Endodermal cell (in vitro differentiated cells): ENCODE results near the gene TCF21. TPM values are rescaled to one million over a fixed set of nuclear protein-coding genes. Genes with fewer than 3 reads are reported as not detected.

Source experiments
- DNase-seq: peaks from one replicate; pipeline ENCODE4 v3.0.0-alpha.2; 2017
- H3K27ac ChIP-seq: 2 replicates; pipeline ENCODE4 v1.5.1; 2013; ENCODE audit warnings: mild to moderate bottlenecking, low read depth, low read length, moderate library complexity
- H3K27me3 ChIP-seq: 2 replicates; pipeline ENCODE4 v1.6.1; 2013; ENCODE audit warnings: mild to moderate bottlenecking, low read length, moderate library complexity; ENCODE audit not compliant: insufficient read depth, control insufficient read depth, poor library complexity, severe bottlenecking
- H3K36me3 ChIP-seq: 2 replicates; pipeline ENCODE4 v1.7.0; 2013; ENCODE audit warnings: mild to moderate bottlenecking, low read length, moderate library complexity; ENCODE audit not compliant: control insufficient read depth, insufficient read depth
- H3K4me1 ChIP-seq: one replicate; pipeline ENCODE4 v1.7.0; 2013; ENCODE audit warnings: low read length; ENCODE audit not compliant: control insufficient read depth, insufficient read depth
- H3K4me3 ChIP-seq: 2 replicates; pipeline ENCODE4 v1.5.1; 2013; ENCODE audit warnings: mild to moderate bottlenecking, low read length, moderate library complexity
- H3K9ac ChIP-seq: 2 replicates; pipeline ENCODE4 v1.6.1; 2013; ENCODE audit warnings: mild to moderate bottlenecking, low read length, moderate library complexity; ENCODE audit not compliant: poor library complexity, severe bottlenecking; ENCODE audit errors: extremely low read depth
- H3K9me3 ChIP-seq: 2 replicates; pipeline ENCODE4 v1.6.1; 2013; ENCODE audit warnings: mild to moderate bottlenecking, low read length, moderate library complexity; ENCODE audit not compliant: control insufficient read depth
- H3K27ac Mint-ChIP-seq: 2 replicates; pipeline ENCODE4 v1.8.0; 2020; ENCODE audit warnings: mixed read lengths
- H3K27me3 Mint-ChIP-seq: 2 replicates; pipeline ENCODE4 v1.8.0; 2021; ENCODE audit warnings: mild to moderate bottlenecking, mixed read lengths; ENCODE audit not compliant: insufficient read depth
- H3K36me3 Mint-ChIP-seq: 2 replicates; pipeline ENCODE4 v1.8.0; 2020; ENCODE audit warnings: low read depth, mixed read lengths
- H3K4me1 Mint-ChIP-seq: 2 replicates; pipeline ENCODE4 v1.8.0; 2020; ENCODE audit warnings: mixed read lengths
- H3K4me3 Mint-ChIP-seq: 2 replicates; pipeline ENCODE4 v1.8.0; 2020; ENCODE audit warnings: mild to moderate bottlenecking, moderate library complexity, mixed read lengths
- H3K9me3 Mint-ChIP-seq: 2 replicates; pipeline ENCODE4 v1.8.0; 2020; ENCODE audit warnings: mild to moderate bottlenecking, mixed read lengths
- WGBS, 2 experiments: methylation state at CpG; one replicate each; pipeline versions ENCODE4 v1.1.5 to v1.1.7; 2013; ENCODE audit warnings: missing lambda C conversion rate in 2 of 2, mixed read lengths in 1 of 2; ENCODE audit not compliant: insufficient coverage in 1 of 2, insufficient read length in 1 of 2; 5-methylcytosine and 5-hydroxymethylcytosine counted together
- total RNA-seq, 2 donors: library from RNA; stranded (reverse); fragmentation: NEBNext Ultra II Directional in 1 of 2; extraction: Animal tissue kit (Norgen Biotek cat#: 25700) in 1 of 2; gene quantifications; 2 replicates in 1 of 2; 3 replicates in 1 of 2; pipeline ENCODE4 v1.2.1, GENCODE V29; 2021
- TF ChIP-seq, protein P1 (sequence below): fragments of 200-600 bp; sonication (generic); conservative IDR thresholded peaks from 2 replicates; pipeline ENCODE4 v1.5.0; 2021; ENCODE audit warnings: antibody characterized with exemption, mild to moderate bottlenecking

TCF21 gene
- total RNA-seq, 2 donors from 2014 or later, result 0.11 TPM; not detected in 1

DNA sequence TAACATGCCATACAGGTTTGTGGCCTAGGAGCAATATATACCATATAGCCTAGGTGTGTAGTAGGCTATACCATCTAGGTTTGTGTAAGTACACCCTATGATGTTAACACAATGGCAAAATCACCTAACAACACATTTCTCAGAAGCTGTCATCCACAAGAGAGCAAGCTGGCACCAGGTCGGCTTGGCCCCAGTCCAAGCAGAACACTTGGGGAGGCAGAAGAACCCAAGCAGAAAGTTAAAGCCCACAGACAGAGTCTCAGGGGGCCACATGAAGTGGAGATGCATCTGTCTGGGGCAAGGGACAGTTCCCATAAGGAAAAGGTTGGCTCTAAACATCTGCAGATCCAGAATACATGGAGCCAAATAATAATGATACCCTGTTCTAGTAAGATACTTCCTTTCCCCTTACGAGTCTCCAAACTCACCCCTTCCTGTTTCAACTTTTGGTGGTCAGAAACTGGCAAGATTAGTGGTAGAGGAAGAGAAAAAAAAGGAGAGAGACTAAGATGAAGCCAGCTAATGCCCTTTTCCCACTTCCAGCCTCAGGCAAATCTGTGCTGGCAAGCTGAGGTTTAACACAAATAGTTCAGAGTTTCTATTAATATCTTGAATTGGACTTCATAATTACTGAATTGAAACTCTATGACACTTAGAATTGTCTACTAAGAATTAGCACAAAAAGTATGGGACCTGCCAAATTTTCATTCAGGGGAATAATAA, 29.5 kb downstream of the TCF21 start:
- WGBS, 2 experiments, result 75 to 89% methylated on average over 1 to 2 of the region's 2 CpGs
- Mint-ChIP-seq H3K4me3 (no peak overlapping the region), H3K36me3 (no peaks in the 10 kb centered on the region), H3K27me3 (no peaks in the 10 kb centered on the region), H3K4me1 (peaks cover 4% of the 10 kb centered on the region), H3K27ac (no peak overlapping the region), H3K9me3 (no peaks in the 10 kb centered on the region)
- Histone ChIP-seq H3K27ac (no peak overlapping the region), H3K4me3 (no peak overlapping the region), H3K27me3 (no peaks in the 10 kb centered on the region), H3K9ac (no peak overlapping the region), H3K4me1 (no peaks in the 10 kb centered on the region), H3K9me3 (no peaks in the 10 kb centered on the region), H3K36me3 (no peaks in the 10 kb centered on the region)
- TF ChIP-seq, protein P1, sequence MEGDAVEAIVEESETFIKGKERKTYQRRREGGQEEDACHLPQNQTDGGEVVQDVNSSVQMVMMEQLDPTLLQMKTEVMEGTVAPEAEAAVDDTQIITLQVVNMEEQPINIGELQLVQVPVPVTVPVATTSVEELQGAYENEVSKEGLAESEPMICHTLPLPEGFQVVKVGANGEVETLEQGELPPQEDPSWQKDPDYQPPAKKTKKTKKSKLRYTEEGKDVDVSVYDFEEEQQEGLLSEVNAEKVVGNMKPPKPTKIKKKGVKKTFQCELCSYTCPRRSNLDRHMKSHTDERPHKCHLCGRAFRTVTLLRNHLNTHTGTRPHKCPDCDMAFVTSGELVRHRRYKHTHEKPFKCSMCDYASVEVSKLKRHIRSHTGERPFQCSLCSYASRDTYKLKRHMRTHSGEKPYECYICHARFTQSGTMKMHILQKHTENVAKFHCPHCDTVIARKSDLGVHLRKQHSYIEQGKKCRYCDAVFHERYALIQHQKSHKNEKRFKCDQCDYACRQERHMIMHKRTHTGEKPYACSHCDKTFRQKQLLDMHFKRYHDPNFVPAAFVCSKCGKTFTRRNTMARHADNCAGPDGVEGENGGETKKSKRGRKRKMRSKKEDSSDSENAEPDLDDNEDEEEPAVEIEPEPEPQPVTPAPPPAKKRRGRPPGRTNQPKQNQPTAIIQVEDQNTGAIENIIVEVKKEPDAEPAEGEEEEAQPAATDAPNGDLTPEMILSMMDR, result no peak
- DNase-seq, result no peak

DNA sequence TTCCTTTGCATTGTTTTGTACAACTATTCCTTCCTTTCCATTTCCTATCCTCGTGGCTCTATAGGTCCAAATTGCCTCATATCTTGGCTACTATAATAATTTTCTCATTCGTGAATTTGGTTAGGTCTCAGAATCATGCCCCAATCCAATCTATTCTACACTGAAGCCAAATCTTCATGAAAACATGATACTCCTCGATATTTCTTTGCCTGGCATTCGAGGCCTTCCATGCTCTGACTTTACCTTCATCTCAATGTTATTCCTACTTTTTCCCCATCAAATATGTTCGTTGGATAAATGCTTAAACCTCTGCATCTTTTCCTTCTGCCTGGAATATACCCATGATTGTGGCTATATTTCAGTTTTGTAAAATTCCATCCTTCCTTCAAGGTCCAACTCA, 30.4 kb downstream of the TCF21 start:
- no peaks in the 10 kb centered on the region for H3K27me3 Mint-ChIP-seq
- H3K36me3 ChIP-seq, result no peaks in the 10 kb centered on the region
- H3K4me3 ChIP-seq, result no peak overlapping the region
- no peak overlapping the region for H3K27ac Mint-ChIP-seq
- no peaks in the 10 kb centered on the region for H3K27me3 ChIP-seq
- no peak overlapping the region for H3K27ac ChIP-seq
- H3K9me3 ChIP-seq, result no peaks in the 10 kb centered on the region
- no peak overlapping the region for H3K9ac ChIP-seq
- H3K4me1 ChIP-seq, result no peaks in the 10 kb centered on the region
- peaks cover 7% of the 10 kb centered on the region for H3K4me1 Mint-ChIP-seq
- 85 to 91% methylated on average over 5 of the region's 5 CpGs for WGBS, 2 experiments
- DNase-seq, result no peak
- H3K4me3 Mint-ChIP-seq, result no peak overlapping the region
- no peaks in the 10 kb centered on the region for H3K36me3 Mint-ChIP-seq
- TF ChIP-seq, protein P1, result no peak
- no peaks in the 10 kb centered on the region for H3K9me3 Mint-ChIP-seq

DNA sequence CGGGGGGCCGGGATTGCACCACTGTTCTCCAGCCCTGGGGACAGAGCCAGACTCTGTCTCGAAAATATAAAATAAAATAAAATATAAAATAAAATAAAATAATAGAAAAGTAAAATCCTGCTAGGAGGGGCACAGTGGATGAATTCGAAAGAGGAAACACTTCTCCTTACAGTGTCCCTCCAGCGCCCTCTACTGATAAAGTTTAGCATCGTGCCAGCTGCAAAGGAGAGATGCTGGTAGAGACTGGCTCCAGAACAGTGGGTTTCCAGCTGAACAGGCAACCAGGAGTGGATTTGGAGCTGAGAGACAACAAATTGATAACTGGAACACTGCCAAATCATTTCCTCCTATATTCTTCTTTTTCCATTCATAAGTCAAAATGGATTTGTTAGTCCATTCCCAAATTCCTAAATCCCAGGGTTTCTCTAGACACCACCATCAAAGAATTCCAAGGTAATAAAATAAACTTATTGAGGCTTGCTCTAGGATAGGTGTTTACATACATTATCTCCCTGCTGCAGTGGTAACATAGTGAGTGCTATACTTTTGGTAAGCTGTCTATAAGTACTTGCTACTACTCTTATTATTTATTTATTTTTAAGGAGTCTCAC, 32.4 kb downstream of the TCF21 start:
- no peak overlapping the region for H3K27ac ChIP-seq
- no peak overlapping the region for H3K9ac ChIP-seq
- no peak overlapping the region for H3K4me3 Mint-ChIP-seq
- H3K27me3 Mint-ChIP-seq, result no peaks in the 10 kb centered on the region
- no peaks in the 10 kb centered on the region for H3K9me3 Mint-ChIP-seq
- WGBS, 2 experiments, result 39% methylated on average over 5 of the region's 6 CpGs; no CpG with 5 or more reads in 1 of the 2 experiments
- H3K4me1 ChIP-seq, result no peaks in the 10 kb centered on the region
- H3K4me3 ChIP-seq, result no peak overlapping the region
- H3K27ac Mint-ChIP-seq, result no peak overlapping the region
- DNase-seq, result peak; percentile 94
- H3K36me3 Mint-ChIP-seq, result no peaks in the 10 kb centered on the region
- H3K36me3 ChIP-seq, result no peaks in the 10 kb centered on the region
- H3K4me1 Mint-ChIP-seq, result peaks cover 8% of the 10 kb centered on the region
- no peaks in the 10 kb centered on the region for H3K27me3 ChIP-seq
- H3K9me3 ChIP-seq, result no peaks in the 10 kb centered on the region
- TF ChIP-seq, protein P1, result peak; percentile 91
